ENCODE data around the gene PBX1.

PBX1 gene

GRCh38 chr1:164834641-164835040, 275.7 kb downstream of the PBX1 start:
- Histone ChIP-seq H3K9me2 (replicated peaks; ENCODE audit: control insufficient read depth, low read length) (no peaks in the 10 kb centered on the region), H3K27ac (ENCODE audit: low read depth, low read length) (no peak overlapping the region), H3K27me3 (ENCODE audit: control insufficient read depth, low read length) (no peaks in the 10 kb centered on the region), H3K4me3 (ENCODE audit: low read length) (no peak overlapping the region), H3F3A (ENCODE audit: control insufficient read depth, insufficient read depth) (no peaks in the 10 kb centered on the region), H4K20me1 (ENCODE audit: control insufficient read depth, insufficient read depth, low read depth, low read length) (no peaks in the 10 kb centered on the region), H3K9me3 (ENCODE audit: control insufficient read depth, insufficient read depth, low read length) (no peaks in the 10 kb centered on the region), H3K4me2 (ENCODE audit: low read length) (no peak overlapping the region), H3K36me3 (ENCODE audit: control insufficient read depth, low read length) (no peaks in the 10 kb centered on the region), H3K4me1 (ENCODE audit: control insufficient read depth, low read length) (no peaks in the 10 kb centered on the region), H3K79me2 (ENCODE audit: control insufficient read depth, low read length) (no peaks in the 10 kb centered on the region)
- TF ChIP-seq EZH2phosphoT487 (IDR thresholded peaks at IDR 0.05; ENCODE audit: borderline replicate concordance, low read length), result no peak
- no peak for TF ChIP-seq CTCF (IDR thresholded peaks at IDR 0.05; ENCODE audit: low read depth, low read length, poor library complexity, severe bottlenecking)

GRCh38 chr1:164836614-164837018, 277.6 kb downstream of the PBX1 start:
- Histone ChIP-seq H3K27me3 (ENCODE audit: control insufficient read depth, low read length) (no peaks in the 10 kb centered on the region), H3K4me1 (ENCODE audit: control insufficient read depth, low read length) (no peaks in the 10 kb centered on the region), H3K9me3 (ENCODE audit: control insufficient read depth, insufficient read depth, low read length) (no peaks in the 10 kb centered on the region), H3K4me3 (ENCODE audit: low read length) (no peak overlapping the region), H3K36me3 (ENCODE audit: control insufficient read depth, low read length) (no peaks in the 10 kb centered on the region), H3F3A (ENCODE audit: control insufficient read depth, insufficient read depth) (no peaks in the 10 kb centered on the region), H3K4me2 (ENCODE audit: low read length) (no peak overlapping the region), H3K9me2 (replicated peaks; ENCODE audit: control insufficient read depth, low read length) (no peaks in the 10 kb centered on the region), H3K27ac (ENCODE audit: low read depth, low read length) (no peak overlapping the region), H4K20me1 (ENCODE audit: control insufficient read depth, insufficient read depth, low read depth, low read length) (no peaks in the 10 kb centered on the region), H3K79me2 (ENCODE audit: control insufficient read depth, low read length) (no peaks in the 10 kb centered on the region)
- no peak for TF ChIP-seq CTCF (IDR thresholded peaks at IDR 0.05; ENCODE audit: low read depth, low read length, poor library complexity, severe bottlenecking)
- no peak for TF ChIP-seq EZH2phosphoT487 (IDR thresholded peaks at IDR 0.05; ENCODE audit: borderline replicate concordance, low read length)

- Histone ChIP-seq H3K27me3 (ENCODE audit: control insufficient read depth, low read length) (no peaks in the 10 kb centered on the region), H3K4me3 (ENCODE audit: low read length) (no peak overlapping the region), H3K4me1 (ENCODE audit: control insufficient read depth, low read length) (no peaks in the 10 kb centered on the region), H3K27ac (ENCODE audit: low read depth, low read length) (no peak overlapping the region), H3F3A (ENCODE audit: control insufficient read depth, insufficient read depth) (no peaks in the 10 kb centered on the region), H3K9me2 (replicated peaks; ENCODE audit: control insufficient read depth, low read length) (no peaks in the 10 kb centered on the region), H4K20me1 (ENCODE audit: control insufficient read depth, insufficient read depth, low read depth, low read length) (no peaks in the 10 kb centered on the region), H3K79me2 (ENCODE audit: control insufficient read depth, low read length) (no peaks in the 10 kb centered on the region), H3K9me3 (ENCODE audit: control insufficient read depth, insufficient read depth, low read length) (no peaks in the 10 kb centered on the region), H3K36me3 (ENCODE audit: control insufficient read depth, low read length) (no peaks in the 10 kb centered on the region), H3K4me2 (ENCODE audit: low read length) (no peak overlapping the region)
- no peak for TF ChIP-seq CTCF (IDR thresholded peaks at IDR 0.05; ENCODE audit: low read depth, low read length, poor library complexity, severe bottlenecking)
- no peak for TF ChIP-seq EZH2phosphoT487 (IDR thresholded peaks at IDR 0.05; ENCODE audit: borderline replicate concordance, low read length)
Observed at GRCh38 chr1:164838786-164839185, 279.8 kb downstream of the PBX1 start.

- no peaks in the 10 kb centered on the region for H3K4me1 ChIP-seq (ENCODE audit: control insufficient read depth, low read length)
- no peaks in the 10 kb centered on the region for H3K36me3 ChIP-seq (ENCODE audit: control insufficient read depth, low read length)
- H3K4me2 ChIP-seq (ENCODE audit: low read length), result no peak overlapping the region
- no peaks in the 10 kb centered on the region for H3F3A ChIP-seq (ENCODE audit: control insufficient read depth, insufficient read depth)
- no peak overlapping the region for H3K27ac ChIP-seq (ENCODE audit: low read depth, low read length)
- no peaks in the 10 kb centered on the region for H3K9me2 ChIP-seq (replicated peaks; ENCODE audit: control insufficient read depth, low read length)
- TF ChIP-seq EZH2phosphoT487 (IDR thresholded peaks at IDR 0.05; ENCODE audit: borderline replicate concordance, low read length) (no peak), CTCF (IDR thresholded peaks at IDR 0.05; ENCODE audit: low read depth, low read length, poor library complexity, severe bottlenecking) (no peak)
- no peaks in the 10 kb centered on the region for H3K27me3 ChIP-seq (ENCODE audit: control insufficient read depth, low read length)
- H3K9me3 ChIP-seq (ENCODE audit: control insufficient read depth, insufficient read depth, low read length), result no peaks in the 10 kb centered on the region
- H3K79me2 ChIP-seq (ENCODE audit: control insufficient read depth, low read length), result no peaks in the 10 kb centered on the region
- no peaks in the 10 kb centered on the region for H4K20me1 ChIP-seq (ENCODE audit: control insufficient read depth, insufficient read depth, low read depth, low read length)
- no peak overlapping the region for H3K4me3 ChIP-seq (ENCODE audit: low read length)
Observed at GRCh38 chr1:164840936-164841335, 282.0 kb downstream of the PBX1 start.

All from DOHH2 (cell line).